Skin of body (tissue), 2 donors: ENCODE results near the gene PRRG4. TPM values are rescaled to one million over a fixed set of nuclear protein-coding genes. Genes with fewer than 3 reads are reported as not detected.
"Not testable (repeated sequence)": the region's sequence is repeated elsewhere in the genome, so short reads cannot be mapped to it uniquely, and the experiment has no call there.

ENCODE experiments used
- DNase-seq: peaks from one replicate; lab custom pipeline; 2025; lab: John Stamatoyannopoulos, UW
- total RNA-seq: library from RNA; depleted of rRNA; stranded (reverse); fragments of >200 nt; gene quantifications from one replicate; pipeline ENCODE4 v1.2.3, GENCODE V29; 2014

PRRG4 gene
- total RNA-seq, 1 donor from 2014 or later = 11.2 TPM

DNA sequence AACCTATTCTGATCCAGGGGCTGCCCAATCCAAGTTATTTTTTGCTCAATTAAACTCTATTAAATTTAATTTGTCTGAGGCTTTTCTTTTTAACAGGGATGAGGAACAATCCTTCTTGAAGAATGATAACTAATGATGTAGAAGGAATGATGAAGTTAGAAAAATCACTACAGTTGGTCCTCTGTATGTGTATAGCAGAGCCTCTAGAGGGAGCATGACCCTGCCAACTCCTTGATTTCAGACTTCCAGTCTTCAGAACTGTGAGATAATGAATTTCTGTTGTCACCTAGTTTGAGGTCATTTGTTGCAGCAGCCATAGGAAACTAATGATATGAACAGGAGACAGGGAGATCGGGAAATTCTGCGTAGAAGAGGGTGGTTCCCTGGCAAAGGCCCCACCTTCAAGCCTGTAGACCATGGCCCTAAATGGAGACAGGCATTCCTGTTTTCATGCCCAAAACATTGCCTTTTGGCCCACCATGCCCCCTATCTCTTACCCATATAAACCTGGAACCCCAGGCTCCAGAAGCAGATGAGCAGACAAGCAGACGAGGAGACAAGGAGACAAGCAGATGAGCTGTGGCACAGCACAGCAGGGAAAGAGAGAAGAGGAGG is 55.1 kb downstream of the PRRG4 start:
- DNase-seq = no peak

DNA sequence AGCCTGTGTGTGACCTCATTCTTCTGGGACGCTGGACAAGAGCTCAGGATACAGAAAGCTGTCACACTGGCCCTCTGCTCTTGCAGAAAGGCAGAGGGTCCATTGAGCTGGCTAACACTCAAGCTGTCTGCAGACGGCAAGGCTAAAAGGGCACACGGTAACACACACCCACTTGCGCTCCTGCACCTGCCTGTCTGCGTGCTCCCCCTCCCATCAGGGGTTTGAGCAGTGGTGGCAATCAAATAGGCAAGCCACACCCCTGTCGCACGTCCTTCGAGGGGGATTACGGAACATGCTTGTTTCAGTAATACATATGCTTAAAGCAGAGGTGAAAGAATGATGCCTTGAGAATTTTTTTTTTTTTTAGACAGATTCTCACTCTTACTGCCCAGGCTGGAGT is 55.8 kb downstream of the PRRG4 start:
- DNase-seq = no peak

DNA sequence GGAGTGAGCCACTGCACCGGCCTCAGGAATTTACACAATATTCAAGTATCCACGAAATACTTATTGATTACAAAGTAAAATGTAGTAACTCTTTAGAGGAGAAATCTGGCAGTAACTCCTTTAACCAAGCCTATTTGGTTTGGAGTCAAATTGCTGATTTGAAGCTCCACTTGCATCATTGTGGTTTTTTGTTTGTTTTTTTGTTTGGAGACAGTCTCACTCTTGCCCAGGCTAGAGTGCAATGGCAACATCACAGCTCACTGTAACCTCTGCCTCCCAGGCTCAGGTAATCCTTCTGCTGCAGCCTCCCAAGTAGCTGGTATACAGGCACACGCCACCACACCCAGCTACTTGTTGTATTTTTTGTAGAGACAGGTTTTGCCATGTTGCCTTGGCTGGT is 56.5 kb downstream of the PRRG4 start:
- no peak for DNase-seq

DNA sequence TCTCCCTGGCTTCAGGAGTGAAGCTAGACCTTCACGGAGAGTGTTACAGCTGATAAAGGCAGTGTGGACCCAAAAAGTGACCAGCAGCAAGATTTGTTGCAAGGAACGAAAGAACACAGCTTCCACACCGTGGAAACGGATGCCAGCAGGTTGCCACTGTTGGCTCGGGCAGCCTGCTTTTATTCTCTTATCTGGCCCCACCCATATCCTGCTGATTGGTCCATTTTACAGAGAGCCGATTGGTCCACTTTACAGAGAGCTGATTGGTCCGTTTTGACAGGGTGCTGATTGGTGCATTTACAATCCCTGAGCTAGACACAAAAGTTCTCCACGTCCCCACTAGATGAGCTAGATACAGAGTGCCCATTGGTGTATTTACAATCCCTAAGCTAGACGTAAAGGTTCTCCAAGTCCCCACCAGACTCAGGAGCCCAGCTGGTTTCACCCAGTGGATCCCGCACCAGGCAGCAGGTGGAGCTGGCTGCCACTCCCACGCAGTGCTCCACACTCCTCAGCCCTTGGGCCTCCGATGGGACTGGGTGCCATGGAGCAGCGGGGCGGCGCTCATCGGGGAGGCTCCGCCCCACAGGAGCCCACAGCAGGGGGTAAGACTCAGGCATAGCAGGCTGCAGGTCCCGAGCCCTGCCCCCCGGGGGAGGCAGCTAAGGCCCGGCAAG is 58.1 kb downstream of the PRRG4 start:
- DNase-seq = not testable (repeated sequence)

DNA sequence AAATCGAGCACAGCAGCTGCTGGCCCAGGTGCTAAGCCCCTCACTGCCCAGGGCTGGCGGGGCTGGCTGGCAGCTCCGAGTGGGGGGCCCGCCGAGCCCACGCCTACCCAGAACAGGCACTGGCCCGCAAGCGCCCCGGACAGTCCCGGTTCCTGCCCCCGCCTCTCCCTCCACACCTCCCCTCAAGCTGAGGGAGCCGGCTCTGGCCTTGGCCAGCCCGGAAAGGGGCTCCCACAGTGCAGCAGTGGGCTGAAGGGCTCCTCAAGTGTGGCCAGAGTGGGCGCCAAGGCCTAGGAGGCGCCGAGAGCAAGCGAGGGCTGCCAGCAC is 58.6 kb downstream of the PRRG4 start:
- not testable (repeated sequence) for DNase-seq

DNA sequence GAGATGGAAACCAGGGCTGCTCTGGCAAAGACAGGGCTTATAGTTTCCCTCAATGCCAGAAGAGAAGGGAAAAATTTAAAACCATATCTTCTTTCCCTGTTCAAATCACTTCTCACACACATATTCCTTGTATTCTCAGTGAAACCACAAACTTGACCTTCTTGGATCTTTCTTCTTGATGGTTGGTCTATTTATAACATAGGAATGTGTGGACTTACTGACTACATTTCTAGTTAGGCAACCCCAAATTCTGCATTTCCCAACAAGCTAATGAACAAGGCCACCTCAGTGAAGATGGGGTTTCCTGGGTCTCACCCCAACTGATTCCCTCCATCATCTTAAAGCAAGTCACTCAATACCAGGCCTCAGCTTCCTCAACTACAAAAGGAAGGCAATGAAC is 59.1 kb downstream of the PRRG4 start:
- no peak for DNase-seq

DNA sequence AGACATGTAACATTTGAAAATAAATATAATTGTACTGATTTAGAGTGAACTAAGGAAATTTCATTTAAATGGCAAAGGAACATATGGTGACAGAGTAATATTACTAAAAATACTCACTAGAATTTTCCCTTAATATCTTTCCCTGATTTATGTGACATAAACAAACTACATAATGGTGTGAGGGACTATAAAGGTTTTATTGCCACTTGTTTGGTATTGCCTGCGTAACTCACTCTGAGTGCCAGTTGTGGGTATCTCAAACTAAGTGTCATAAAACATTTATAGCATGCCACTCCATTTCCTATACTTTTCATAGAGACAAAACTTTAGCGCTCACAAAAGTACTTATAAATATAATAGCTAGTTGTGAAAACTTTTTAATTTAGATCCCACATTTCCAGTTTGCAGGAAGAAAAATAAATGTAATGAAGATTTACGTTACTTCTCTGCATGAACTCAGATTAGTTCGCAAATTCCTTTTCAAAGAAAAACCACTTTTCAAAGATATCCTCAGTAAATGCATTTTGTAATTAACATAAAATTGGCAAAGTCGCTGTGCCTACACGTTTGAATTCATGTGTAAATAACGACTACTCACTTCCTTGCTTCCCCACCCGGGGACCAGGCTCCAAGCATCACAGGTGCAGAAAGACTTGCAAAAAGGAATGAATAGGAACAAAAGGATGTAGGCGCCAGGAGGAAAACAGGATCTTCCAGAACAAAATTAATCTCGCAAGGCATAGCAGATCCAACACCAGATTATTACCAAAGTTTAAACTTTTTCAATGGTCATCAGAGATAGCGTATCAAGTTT is 61.3 kb downstream of the PRRG4 start:
- DNase-seq = no peak

DNA sequence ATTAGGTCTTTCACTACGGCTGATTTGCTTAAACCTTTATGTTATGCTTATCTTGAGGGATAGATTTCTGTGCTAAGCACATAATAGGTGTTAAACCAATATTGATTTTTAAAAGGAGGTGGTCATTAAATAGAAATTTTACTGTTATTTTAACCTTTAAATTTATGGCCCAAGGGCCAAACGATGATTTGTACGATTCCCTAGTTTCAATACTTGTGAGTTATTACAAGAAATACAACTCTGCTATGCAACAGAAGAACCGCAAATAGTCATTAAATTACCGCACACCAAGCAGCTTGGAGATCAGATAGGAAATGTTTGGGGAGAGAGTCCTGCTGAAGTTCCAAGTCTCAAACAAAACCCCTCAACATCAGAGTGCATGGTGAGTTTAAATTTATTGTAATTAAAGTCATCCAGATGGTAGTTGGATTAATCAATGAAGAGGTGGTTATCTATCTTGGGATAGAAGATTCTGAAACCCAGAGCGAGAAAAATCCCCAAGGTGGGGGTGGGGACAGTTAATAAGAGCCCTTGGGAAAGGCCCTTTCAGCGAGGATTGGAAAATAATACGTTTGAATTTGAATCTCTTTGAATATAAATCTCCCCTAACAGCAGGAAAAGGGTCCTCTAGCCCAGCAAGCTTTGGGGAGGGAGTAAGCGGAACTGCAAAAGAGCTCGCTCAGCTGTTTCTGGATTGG is 62.1 kb downstream of the PRRG4 start:
- DNase-seq = no peak

DNA sequence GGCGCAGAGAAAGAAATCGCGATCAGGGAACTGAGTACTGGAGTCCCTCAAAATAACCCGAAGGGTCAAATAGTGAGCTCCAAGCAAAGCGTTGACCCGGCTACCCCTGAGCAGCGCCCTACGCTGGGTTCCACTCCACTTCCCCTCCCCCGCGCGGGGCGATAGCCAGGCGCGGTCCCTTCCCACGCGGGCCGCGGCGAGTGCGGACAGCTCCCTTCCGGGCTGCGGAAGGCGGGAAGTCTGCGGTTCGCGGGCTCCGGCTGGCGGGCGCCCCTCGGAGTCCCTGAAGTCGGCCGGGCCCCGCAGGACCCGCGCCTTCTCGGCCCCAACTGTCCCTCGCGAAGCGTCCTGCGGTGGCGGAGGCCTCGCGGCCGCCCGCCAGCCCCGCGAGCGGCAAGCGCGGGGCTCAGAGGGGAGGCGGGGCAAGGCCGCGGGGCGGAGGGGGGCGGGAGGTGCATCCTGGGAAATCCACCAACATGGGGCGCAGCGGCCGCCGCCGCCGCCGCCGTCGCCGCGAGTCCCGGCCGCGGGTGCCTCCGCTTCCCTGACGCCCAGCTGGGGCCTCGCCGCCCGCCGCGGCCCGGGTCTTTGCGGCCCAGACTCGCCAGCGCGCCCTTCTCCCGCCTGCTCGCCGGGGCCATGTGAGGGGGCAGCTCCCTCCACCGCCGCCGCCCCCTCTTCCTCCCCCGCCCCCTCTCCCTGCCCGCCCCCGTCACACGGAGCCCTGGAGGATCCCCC is 62.8 kb downstream of the PRRG4 start, which contains the start of gene QSER1:
TSS of gene QSER1 (plus strand) at position 457 of the 738 bp plus-strand sequence. CDS start 315 bp downstream, outside the sequence.
- DNase-seq = peak; percentile 64

DNA sequence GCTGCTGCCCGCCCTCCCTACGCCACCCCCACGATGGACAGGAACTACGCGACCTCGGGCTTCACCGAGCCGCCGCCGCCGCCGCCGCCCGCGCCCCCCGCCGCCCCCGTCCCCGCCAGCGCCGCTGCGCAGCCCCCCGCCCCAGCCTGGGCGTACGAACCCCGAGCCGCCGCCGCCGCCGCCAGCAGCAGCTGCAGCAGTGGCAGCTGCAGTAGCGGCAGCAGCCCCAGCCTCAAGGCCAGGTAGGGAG is 63.3 kb downstream of the PRRG4 start:
- DNase-seq = no peak

DNA sequence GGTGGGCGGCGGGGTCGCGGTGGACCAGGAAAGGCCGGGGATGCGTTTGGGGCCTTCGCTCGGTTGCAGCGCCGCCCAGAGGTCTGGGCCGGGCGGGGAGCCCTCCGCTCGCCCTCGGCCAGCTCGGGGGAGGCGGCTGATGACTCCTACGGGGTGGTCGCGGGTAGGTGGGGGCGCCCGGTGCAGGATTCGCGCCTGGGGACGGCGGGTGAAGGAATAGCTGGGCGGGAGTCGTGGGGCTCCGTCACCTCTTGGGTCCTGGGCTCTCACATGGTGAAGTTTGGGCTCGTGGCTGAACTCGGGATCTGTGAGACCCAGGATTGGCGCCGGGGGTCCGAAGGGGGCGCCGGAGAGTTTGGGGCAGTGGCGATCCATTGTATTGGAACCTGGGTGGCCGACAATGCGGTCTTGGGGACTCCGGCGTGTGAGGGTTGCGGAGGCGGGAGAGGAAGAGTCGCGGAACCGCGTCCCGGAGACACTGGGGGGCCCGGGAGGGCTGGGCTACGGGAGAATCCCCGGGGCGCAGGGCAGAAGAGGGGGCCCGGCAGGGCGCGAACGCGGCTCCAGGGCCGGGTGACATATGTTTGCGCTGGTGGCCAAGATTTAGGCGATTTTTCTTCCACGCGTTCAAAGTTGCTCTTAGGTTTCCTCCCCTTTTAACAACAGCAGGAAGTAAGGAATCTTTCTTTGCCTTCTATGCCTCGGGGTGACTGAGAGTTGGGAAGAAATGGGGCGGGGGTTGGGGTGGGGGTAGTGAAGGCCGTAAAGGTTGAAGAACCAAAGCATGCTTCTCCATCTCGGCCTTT is 63.8 kb downstream of the PRRG4 start:
- peak; percentile 26 for DNase-seq

DNA sequence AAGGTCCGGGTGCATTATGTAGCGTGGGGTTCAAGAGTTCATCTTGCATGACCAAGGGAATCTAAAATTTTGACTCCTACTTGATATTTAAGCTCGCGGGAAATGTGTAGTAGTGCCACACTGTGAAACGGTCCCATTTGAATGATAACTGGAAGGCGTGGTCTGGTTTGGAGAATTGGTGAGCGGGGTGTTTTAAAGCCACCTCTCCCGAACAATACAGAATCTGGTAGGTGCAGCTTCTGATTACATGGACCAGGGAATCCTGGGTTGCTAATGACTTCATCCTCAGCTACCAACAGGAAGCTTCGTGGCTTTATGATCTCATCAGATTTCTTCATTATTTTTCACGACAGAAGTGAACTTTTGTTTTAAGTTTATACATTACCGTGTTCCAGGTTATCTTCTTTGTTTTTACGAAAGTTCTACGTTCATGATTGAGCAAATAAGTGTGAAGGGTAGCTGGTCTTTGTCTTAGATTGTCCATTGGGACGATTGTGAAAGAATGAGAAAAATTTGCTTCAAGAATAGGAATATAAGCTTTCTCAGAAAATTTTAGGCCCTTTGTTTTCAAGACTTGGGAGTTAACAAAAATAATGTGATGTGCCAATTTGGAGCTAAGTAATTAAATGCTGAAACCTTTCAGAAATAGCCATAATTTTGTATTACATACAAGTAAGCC is 64.6 kb downstream of the PRRG4 start:
- DNase-seq = peak; percentile 61

DNA sequence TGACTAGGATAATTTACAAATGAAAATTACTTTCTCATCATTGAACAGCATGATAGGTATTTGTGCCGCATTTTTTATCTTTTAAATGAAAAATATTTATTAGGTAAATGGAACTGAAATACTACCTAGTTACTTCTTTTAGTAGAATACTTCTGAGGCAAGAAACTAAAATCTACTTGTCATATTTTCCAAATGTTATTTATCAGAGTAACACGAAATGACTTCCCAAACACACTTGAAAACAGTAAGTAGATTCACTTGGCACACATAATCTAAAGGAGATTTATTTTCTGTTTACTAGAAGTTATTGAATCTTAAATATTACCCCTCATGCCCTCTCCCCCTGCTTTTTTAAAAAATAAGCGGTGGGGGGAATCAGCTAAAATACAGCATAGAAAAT is 65.2 kb downstream of the PRRG4 start:
- DNase-seq = no peak

DNA sequence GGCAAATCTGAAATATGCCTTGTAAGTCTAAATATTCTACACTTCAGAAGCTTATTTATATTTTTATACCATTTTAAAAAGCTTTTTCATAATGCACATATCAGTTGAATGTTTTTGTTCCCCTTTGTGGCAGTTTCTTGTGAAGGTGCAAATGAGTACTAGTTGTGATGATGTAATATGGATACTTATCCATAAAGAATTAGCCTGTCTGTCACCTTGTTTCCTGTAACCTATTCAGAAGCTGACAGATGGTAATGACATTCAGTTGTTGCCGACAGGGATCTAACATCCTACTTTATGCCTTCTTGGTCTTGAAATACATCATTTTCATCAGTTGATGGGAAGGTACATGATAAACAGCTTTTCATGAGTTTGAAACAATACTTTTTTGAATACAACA is 65.7 kb downstream of the PRRG4 start:
- no peak for DNase-seq

DNA sequence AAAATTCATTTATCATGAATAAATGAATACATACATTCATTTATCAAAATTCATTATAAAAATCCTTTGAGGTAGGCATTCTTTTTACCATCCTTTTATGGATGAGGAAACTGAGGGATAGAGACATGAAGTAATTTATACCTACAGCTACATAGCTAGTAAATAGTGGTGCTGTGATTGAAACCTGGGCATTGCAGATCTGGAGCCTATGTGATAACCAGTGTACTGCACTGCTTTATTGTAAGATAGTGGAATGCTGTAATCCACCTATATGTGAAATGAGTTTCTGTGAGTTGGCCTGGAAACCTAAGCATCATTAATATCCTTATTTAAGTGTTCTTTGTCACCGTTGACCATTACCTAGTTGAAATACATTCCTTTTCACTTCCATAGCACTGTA is 67.4 kb downstream of the PRRG4 start:
- no peak for DNase-seq

DNA sequence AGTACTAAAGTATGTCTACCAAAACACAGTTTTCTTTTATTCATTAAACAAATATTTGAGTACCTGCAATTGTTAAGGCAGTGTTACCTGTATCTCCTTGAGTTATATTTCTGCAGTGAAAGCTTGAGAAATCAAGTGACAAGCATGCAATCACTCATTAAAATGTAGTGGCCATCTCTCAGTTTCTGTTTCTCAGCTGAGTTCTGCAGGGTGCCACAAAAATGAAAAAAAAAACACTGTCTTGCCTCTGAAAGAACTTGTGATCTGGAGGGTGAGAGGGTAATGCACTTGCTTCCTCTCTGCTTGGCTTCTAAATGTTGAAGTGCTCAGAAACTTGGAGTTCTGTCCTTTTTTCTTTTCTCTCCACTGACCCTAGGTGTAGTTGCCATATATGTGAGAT is 69.7 kb downstream of the PRRG4 start:
- DNase-seq = no peak

DNA sequence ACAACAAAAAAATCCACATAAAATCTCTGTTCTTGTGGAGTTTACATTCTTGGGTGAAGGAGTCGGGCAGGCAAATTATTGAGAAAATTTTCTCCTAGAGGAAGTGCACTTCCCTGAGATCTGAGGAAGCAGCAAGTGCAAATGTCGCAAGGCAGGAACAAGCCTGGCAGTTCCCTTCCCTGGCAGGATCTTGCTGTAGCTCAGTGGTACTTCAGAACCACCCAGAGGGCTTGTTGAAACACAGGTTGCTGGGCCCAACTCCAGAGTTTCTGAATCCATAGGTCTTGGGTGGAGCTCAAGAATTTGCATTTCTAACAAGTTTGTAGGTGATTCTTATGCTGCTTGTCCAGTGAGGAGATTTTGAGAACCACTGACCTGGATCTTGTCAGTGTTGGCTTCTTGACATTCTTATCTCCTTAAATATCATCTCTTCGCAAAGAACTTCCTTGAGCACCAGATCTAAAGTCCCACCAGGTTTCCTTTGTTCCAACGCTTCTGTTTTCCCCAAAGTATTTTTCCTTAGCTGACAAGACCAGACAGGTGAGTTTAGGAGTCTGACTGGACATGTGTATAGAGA is 72.5 kb downstream of the PRRG4 start:
- no peak for DNase-seq

DNA sequence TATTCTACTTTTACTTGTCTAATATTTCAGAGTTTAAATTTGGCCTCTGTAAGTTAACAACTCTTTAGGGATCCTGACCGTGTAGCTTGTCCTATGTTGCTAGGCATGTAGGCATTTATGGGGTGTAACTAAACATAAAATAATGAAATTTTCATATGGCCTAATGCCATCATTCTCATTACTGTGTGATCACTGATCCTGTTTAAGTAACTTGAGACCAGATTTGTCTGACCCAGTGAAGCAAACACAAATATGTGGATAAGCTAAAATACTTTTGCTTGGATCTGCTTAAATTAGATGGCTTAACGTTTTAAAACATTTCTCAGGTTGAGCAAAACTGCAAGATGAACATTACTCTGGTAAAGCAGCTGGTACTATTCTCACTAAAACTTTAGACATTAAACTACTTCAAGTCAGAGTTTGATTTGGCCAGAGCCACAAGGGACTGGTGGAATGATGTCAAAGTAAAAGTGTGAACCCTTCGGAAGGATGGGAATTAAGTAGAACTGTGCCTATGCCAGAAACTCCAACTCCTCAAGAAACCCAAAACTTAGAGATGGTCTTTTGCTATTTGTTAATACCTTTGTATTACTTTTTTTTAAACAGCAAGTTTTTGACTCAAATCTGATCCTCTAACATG is 75.4 kb downstream of the PRRG4 start:
- DNase-seq = no peak
